PFSK-1 (cell line): ENCODE results near the gene ZHX3.

Experiments used
- FOXP2 ChIP-seq: optimal IDR thresholded peaks from 2 replicates; pipeline ENCODE3; 2011; ENCODE audit warnings: borderline replicate concordance, control low read depth, inconsistent platforms; ENCODE audit not compliant: insufficient read depth; ENCODE audit errors: extremely low read length, extremely low read depth
- POLR2AphosphoS5 ChIP-seq: IDR thresholded peaks from 2 replicates; pipeline ENCODE4 v1.6.1; 2012; ENCODE audit warnings: low read depth, mild to moderate bottlenecking, control low read depth, low read length, moderate library complexity
- REST ChIP-seq, 2 experiments: IDR thresholded peaks; 2 replicates each; pipeline versions ENCODE4 v1.6.1 to v1.8.0; 2011 to 2012; ENCODE audit warnings: low read depth in 2 of 2, low read length in 2 of 2, control low read depth in 1 of 2, inconsistent platforms in 1 of 2, mild to moderate bottlenecking in 1 of 2, moderate library complexity in 1 of 2; ENCODE audit not compliant: insufficient read depth in 1 of 2
- SIN3A ChIP-seq: IDR thresholded peaks from 2 replicates; pipeline ENCODE4 v1.6.1; 2012; ENCODE audit warnings: mild to moderate bottlenecking, low read length, moderate library complexity, borderline replicate concordance; ENCODE audit not compliant: insufficient read depth
- TAF1 ChIP-seq: IDR thresholded peaks from 2 replicates; pipeline ENCODE4 v1.6.1; 2012; ENCODE audit warnings: low read length, control low read depth, borderline replicate concordance; ENCODE audit not compliant: insufficient read depth

The ZHX3 gene

GRCh38 chr20:41306061-41306727 is 11.3 kb downstream of the ZHX3 start:
- no peak for TF ChIP-seq FOXP2
- no peak for TF ChIP-seq SIN3A
- TF ChIP-seq REST (IDR thresholded peaks at IDR 0.05; ENCODE audit: insufficient read depth in 1 of 2, low read depth in 2 of 2, low read length in 2 of 2) = no peak
- TF ChIP-seq TAF1 = no peak
- TF ChIP-seq POLR2AphosphoS5 = no peak

- no peak for TF ChIP-seq FOXP2
- no peak for TF ChIP-seq SIN3A
- no peak for TF ChIP-seq TAF1
- no peak for TF ChIP-seq POLR2AphosphoS5
- no peak for TF ChIP-seq REST (IDR thresholded peaks at IDR 0.05; ENCODE audit: insufficient read depth in 1 of 2, low read depth in 2 of 2, low read length in 2 of 2)
Observed at GRCh38 chr20:41304424-41305079, 13.0 kb downstream of the ZHX3 start.

GRCh38 chr20:41304002-41304401 is 13.5 kb downstream of the ZHX3 start:
- TF ChIP-seq REST (IDR thresholded peaks at IDR 0.05; ENCODE audit: insufficient read depth in 1 of 2, low read depth in 2 of 2, low read length in 2 of 2) = no peak
- TF ChIP-seq FOXP2 = no peak
- no peak for TF ChIP-seq SIN3A
- no peak for TF ChIP-seq TAF1
- TF ChIP-seq POLR2AphosphoS5 = no peak

- TF ChIP-seq SIN3A = no peak
- 0 out of 4 replicates have a peak, but pooled peaks of 1 of the 2 experiments have one; percentile 41 for TF ChIP-seq REST (IDR thresholded peaks at IDR 0.05; ENCODE audit: insufficient read depth in 1 of 2, low read depth in 2 of 2, low read length in 2 of 2)
Observed at GRCh38 chr20:41300886-41301285, 16.6 kb downstream of the ZHX3 start.
